IMR-90 (cell line): ENCODE results near the gene ALDH2. TPM values are rescaled to one million over a fixed set of nuclear protein-coding genes. Genes with fewer than 3 reads are reported as not detected.
"Not testable (repeated sequence)": the region's sequence is repeated elsewhere in the genome, so short reads cannot be mapped to it uniquely, and the experiment has no call there.

ENCODE experiments used
- ATAC-seq: fragments of 200-7000 bp; cut with Tn5 transposase; 2 replicates; pipeline ENCODE4 v1.9.1; 2020; ENCODE audit warnings: low read depth, mild to moderate bottlenecking, moderate library complexity
- BruUV-seq: library from RNA; stranded (reverse); fragments of 400-500 nt; replicated peaks from 2 replicates; lab custom pipeline; 2021; lab: Mats Ljungman, UMichigan
- CTCF ChIA-PET: fragments of 300-600 bp; formaldehyde crosslinking; extraction: SDS; loops from one replicate; lab custom pipeline; 2021; ENCODE audit warnings: antibody characterized with exemption; lab: Yijun Ruan, JAX
- POLR2A ChIA-PET: fragments of 300-600 bp; sonication (Branson Sonifier 250); formaldehyde crosslinking; loops from one replicate; lab custom pipeline; 2022; ENCODE audit warnings: antibody characterized with exemption; ENCODE audit not compliant: unreplicated experiment; lab: Charles Lee
- DNase-seq: peaks from one replicate; pipeline ENCODE4 v3.0.0; 2013
- H2AFZ ChIP-seq: replicated peaks from 2 replicates; pipeline ENCODE3; 2013; ENCODE audit warnings: low read length, mild to moderate bottlenecking; ENCODE audit not compliant: poor library complexity
- H2AK5ac ChIP-seq: 2 replicates; pipeline ENCODE4 v1.6.1; 2013; ENCODE audit warnings: low read depth, low read length, inconsistent platforms
- H2AK9ac ChIP-seq: replicated peaks from 2 replicates; pipeline ENCODE3; 2013; ENCODE audit warnings: mild to moderate bottlenecking, low read depth, low read length, moderate library complexity; ENCODE audit not compliant: poor library complexity
- H2BK120ac ChIP-seq: 2 replicates; pipeline ENCODE4 v1.6.1; 2013; ENCODE audit warnings: low read depth, low read length, inconsistent platforms
- H2BK15ac ChIP-seq: 3 replicates; pipeline ENCODE4 v1.6.1; 2013; ENCODE audit warnings: low read depth, low read length, inconsistent platforms
- H2BK20ac ChIP-seq: 2 replicates; pipeline ENCODE4 v1.6.1; 2013; ENCODE audit warnings: low read depth, mild to moderate bottlenecking, inconsistent platforms, low read length, moderate library complexity
- H2BK5ac ChIP-seq: 2 replicates; pipeline ENCODE4 v1.6.1; 2013; ENCODE audit warnings: mild to moderate bottlenecking, low read depth, low read length, inconsistent platforms; ENCODE audit not compliant: poor library complexity, severe bottlenecking
- H3K14ac ChIP-seq: replicated peaks from 2 replicates; pipeline ENCODE4 v1.6.1; 2013; ENCODE audit warnings: low read depth, low read length, inconsistent platforms
- H3K18ac ChIP-seq: 2 replicates; pipeline ENCODE4 v1.6.1; 2013; ENCODE audit warnings: low read depth, low read length, control low read depth
- H3K23ac ChIP-seq: 2 replicates; pipeline ENCODE4 v1.6.1; 2013; ENCODE audit warnings: low read depth, low read length, inconsistent platforms
- H3K27ac ChIP-seq: 2 replicates; pipeline ENCODE4 v1.5.1; 2013; ENCODE audit warnings: mild to moderate bottlenecking, control low read depth, low read length; ENCODE audit not compliant: insufficient read depth
- H3K27me3 ChIP-seq: 2 replicates; pipeline ENCODE4 v1.6.1; 2013; ENCODE audit warnings: low read length; ENCODE audit not compliant: control insufficient read depth, insufficient read depth
- H3K36me3 ChIP-seq: 2 replicates; pipeline ENCODE4 v1.6.1; 2013; ENCODE audit warnings: low read length, mixed read lengths; ENCODE audit not compliant: control insufficient read depth, insufficient read depth
- H3K4ac ChIP-seq: 2 replicates; pipeline ENCODE4 v1.6.1; 2013; ENCODE audit warnings: low read depth, low read length, inconsistent platforms
- H3K4me1 ChIP-seq: 2 replicates; pipeline ENCODE4 v1.6.1; 2013; ENCODE audit warnings: low read length, mixed read lengths; ENCODE audit not compliant: control insufficient read depth, insufficient read depth
- H3K4me2 ChIP-seq: 2 replicates; pipeline ENCODE4 v1.6.1; 2013; ENCODE audit warnings: low read depth, mild to moderate bottlenecking, control low read depth, low read length, moderate library complexity
- H3K4me3 ChIP-seq: 2 replicates; pipeline ENCODE4 v1.5.1; 2013; ENCODE audit warnings: low read depth, mild to moderate bottlenecking, control low read depth, low read length, moderate library complexity; ENCODE audit not compliant: insufficient read depth
- H3K56ac ChIP-seq: 2 replicates; pipeline ENCODE4 v1.6.1; 2013; ENCODE audit warnings: low read length, inconsistent platforms; ENCODE audit not compliant: insufficient read depth; ENCODE audit errors: extremely low read depth
- H3K79me1 ChIP-seq, 2 experiments: 2 replicates each; pipeline ENCODE4 v1.6.1; 2013; ENCODE audit warnings: low read length in 2 of 2, inconsistent platforms in 1 of 2, low read depth in 1 of 2
- H3K9ac ChIP-seq: 2 replicates; pipeline ENCODE4 v1.6.1; 2013; ENCODE audit warnings: low read depth, low read length, control low read depth
- H3K9me1 ChIP-seq: 2 replicates; pipeline ENCODE4 v1.6.1; 2013; ENCODE audit warnings: low read length, inconsistent platforms; ENCODE audit not compliant: insufficient read depth
- H3K9me3 ChIP-seq: 2 replicates; pipeline ENCODE4 v1.6.1; 2013; ENCODE audit warnings: low read length; ENCODE audit not compliant: control insufficient read depth, insufficient read depth
- H4K20me1 ChIP-seq: 2 replicates; pipeline ENCODE4 v1.6.1; 2013; ENCODE audit warnings: low read length, inconsistent platforms; ENCODE audit not compliant: insufficient read depth
- H4K5ac ChIP-seq: 2 replicates; pipeline ENCODE4 v1.6.1; 2013; ENCODE audit warnings: mild to moderate bottlenecking, low read depth, low read length, control low read depth
- H4K8ac ChIP-seq, 2 experiments: 2 replicates each; pipeline ENCODE4 v1.6.1; 2013; ENCODE audit warnings: low read depth in 2 of 2, low read length in 2 of 2, control low read depth in 1 of 2, inconsistent platforms in 1 of 2
- H4K91ac ChIP-seq: 2 replicates; pipeline ENCODE4 v1.6.1; 2013; ENCODE audit warnings: low read depth, low read length, inconsistent platforms; ENCODE audit not compliant: insufficient read depth
- WGBS, 2 experiments: methylation state at CpG; one replicate each; pipeline versions ENCODE4 v1.1.5 to v1.1.7; 2013; ENCODE audit warnings: missing lambda C conversion rate in 2 of 2; ENCODE audit not compliant: insufficient read length in 1 of 2; ENCODE audit errors: extremely low coverage in 2 of 2; 5-methylcytosine and 5-hydroxymethylcytosine counted together
- dilution Hi-C: fragments of 300-500 bp; cut with HindIII; formaldehyde crosslinking; loops from one replicate; pipeline ENCODE4 v1.14.3; 2018; ENCODE audit warnings: low sequenced_read_pairs; ENCODE audit not compliant: unreplicated experiment
- in situ Hi-C: fragments of 300-500 bp; cut with MboI; formaldehyde crosslinking; loops from 3 replicates; pipeline ENCODE4 v1.14.3; 2019; ENCODE audit warnings: low sequenced_read_pairs, inconsistent platforms, mixed read lengths
- intact Hi-C: fragments of 100-400 bp; cut with micrococcal nuclease; formaldehyde crosslinking; loops from 2 replicates; pipeline ENCODE4 v1.10.0; 2022
- polyA plus RNA-seq, 3 experiments: library from polyadenylated mRNA; depleted of rRNA; stranded (reverse); fragments of >200 nt; gene quantifications; 2 replicates each; pipeline ENCODE4 v1.2.3, GENCODE V29; 2012; ENCODE audit warnings: low replicate concordance in 1 of 3
- total RNA-seq: library from RNA; depleted of rRNA; stranded (reverse); fragments of >200 nt; gene quantifications from 2 replicates; pipeline ENCODE4 v1.2.3, GENCODE V29; 2012

ALDH2 gene
- total and polyA plus RNA-seq, 2 of the 4 experiments (the other 2 are of a cell fraction), result 16.0 to 41.2 TPM

DNA sequence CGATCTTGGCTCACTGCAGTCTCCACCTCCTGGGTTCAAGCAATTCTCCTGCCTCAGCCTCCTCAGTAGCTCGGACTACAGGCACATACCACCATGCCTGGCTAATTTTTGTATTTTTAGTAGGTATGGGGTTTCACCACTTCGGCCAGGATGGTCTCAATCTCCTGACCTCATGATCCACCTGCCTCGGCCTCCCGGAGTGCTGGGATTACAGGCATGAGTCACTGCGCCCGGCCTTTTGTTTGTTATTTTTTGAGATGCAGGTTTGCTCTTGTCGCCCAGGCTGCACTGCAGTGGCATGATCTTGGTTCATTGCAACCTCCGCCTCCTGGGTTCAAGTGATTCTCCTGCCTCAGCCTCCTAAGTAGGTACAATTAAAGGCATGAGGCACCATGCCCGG is 47.4 kb upstream of the ALDH2 start:
- H3K4me3 ChIP-seq, H2AK5ac ChIP-seq, H3K4me2 ChIP-seq, ATAC-seq, in situ Hi-C loops, CTCF ChIA-PET, H3K9me3 ChIP-seq, intact Hi-C loops, H4K20me1 ChIP-seq, H3K27me3 ChIP-seq, H2BK120ac ChIP-seq, H3K14ac ChIP-seq, POLR2A ChIA-PET, H3K9me1 ChIP-seq, H3K9ac ChIP-seq, H2AK9ac ChIP-seq, H3K27ac ChIP-seq, H2BK20ac ChIP-seq, H3K4me1 ChIP-seq, DNase-seq, H3K4ac ChIP-seq, H2AFZ ChIP-seq, H3K56ac ChIP-seq, H3K18ac ChIP-seq, H3K79me1 ChIP-seq, H2BK15ac ChIP-seq, BruUV-seq, H2BK5ac ChIP-seq, H3K23ac ChIP-seq, H4K8ac ChIP-seq, dilution Hi-C loops, H4K5ac ChIP-seq, H4K91ac ChIP-seq: not testable (repeated sequence)
- WGBS, 2 experiments, result 90% methylated on average over 3 of the region's 10 CpGs; no CpG with 5 or more reads in 1 of the 2 experiments
- peaks cover 30% of the 10 kb centered on the region for H3K36me3 ChIP-seq
